IgD-negative memory B cell (primary cell): ENCODE results near the gene PEX3. TPM values are rescaled to one million over a fixed set of nuclear protein-coding genes. Genes with fewer than 3 reads are reported as not detected.

Experiments used
- H3K27ac Mint-ChIP-seq, 3 donors: one replicate each; pipeline ENCODE4 v1.8.0; 2020 to 2022; ENCODE audit warnings: mild to moderate bottlenecking in 3 of 3, mixed read lengths in 3 of 3, moderate library complexity in 1 of 3
- H3K27me3 Mint-ChIP-seq: one replicate; pipeline ENCODE4 v1.8.0; 2021; ENCODE audit warnings: mixed read lengths
- H3K36me3 Mint-ChIP-seq: one replicate; pipeline ENCODE4 v1.8.0; 2020; ENCODE audit warnings: mild to moderate bottlenecking, mixed read lengths
- H3K4me1 Mint-ChIP-seq, 3 donors: one replicate each; pipeline ENCODE4 v1.8.0; 2020 to 2022; ENCODE audit warnings: mixed read lengths in 3 of 3, mild to moderate bottlenecking in 1 of 3
- H3K4me3 Mint-ChIP-seq, 4 donors: one replicate each; pipeline ENCODE4 v1.8.0; 2020 to 2022; ENCODE audit warnings: mild to moderate bottlenecking in 4 of 4, mixed read lengths in 4 of 4, moderate library complexity in 3 of 4
- H3K9me3 Mint-ChIP-seq, 3 donors: one replicate each; pipeline ENCODE4 v1.8.0; 2020 to 2021; ENCODE audit warnings: mixed read lengths in 3 of 3, mild to moderate bottlenecking in 1 of 3
- polyA plus RNA-seq: library from polyadenylated mRNA; unstranded; fragments of 300-500 nt; fragmentation: Illumina TruSeq; gene quantifications from one replicate; pipeline ENCODE4 v1.2.3, GENCODE V29; 2021

The PEX3 gene, protein sequence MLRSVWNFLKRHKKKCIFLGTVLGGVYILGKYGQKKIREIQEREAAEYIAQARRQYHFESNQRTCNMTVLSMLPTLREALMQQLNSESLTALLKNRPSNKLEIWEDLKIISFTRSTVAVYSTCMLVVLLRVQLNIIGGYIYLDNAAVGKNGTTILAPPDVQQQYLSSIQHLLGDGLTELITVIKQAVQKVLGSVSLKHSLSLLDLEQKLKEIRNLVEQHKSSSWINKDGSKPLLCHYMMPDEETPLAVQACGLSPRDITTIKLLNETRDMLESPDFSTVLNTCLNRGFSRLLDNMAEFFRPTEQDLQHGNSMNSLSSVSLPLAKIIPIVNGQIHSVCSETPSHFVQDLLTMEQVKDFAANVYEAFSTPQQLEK
- 17.9 TPM for polyA plus RNA-seq

DNA sequence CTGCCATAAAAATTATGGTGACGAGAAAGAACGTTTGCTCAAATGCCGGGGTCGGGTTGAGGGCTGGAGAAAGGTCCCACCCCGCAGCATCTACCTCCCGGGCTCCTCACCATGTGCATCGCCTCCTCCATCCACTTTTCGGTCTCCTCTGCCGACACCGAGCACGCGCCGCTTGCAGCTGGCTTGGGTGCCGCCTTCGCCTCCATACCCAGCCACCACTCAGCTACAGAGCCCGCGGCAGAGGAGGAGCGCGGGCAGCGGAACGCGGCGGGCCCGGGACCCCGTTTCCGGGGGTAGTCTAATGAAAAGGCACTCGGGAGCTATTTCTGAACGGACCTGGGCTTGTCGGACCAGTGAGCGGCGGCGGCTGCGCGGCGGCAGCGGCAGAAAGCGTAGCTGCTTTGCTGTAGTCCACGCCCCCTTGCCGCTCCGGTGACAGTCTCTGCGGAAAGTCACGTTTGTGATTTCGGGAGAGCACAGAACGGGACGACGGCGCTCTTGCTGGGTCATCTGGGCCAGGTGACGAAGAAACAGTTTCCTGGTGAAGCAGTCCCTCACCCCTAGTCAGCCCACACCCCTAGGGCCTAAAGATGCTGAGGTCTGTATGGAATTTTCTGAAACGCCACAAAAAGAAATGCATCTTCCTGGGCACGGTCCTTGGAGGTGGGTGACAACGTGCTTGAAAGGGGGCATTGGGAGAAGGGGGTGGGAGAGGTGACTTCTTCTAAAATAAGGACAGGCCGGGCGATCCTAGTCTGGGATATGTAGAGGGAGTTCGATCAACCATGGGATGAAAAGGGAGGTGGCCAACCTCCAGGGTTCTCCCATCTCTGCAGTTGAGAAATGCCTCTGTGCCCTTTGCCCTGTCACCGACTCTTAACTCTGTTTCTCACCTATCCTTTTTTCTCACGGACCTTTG is at the start of gene PEX3, which contains the start of gene ADAT2:
TSS of gene PEX3 (plus strand) at position 353 of the 919 bp plus-strand sequence. CDS start at position 591, 238 bp downstream.
TSS of gene ADAT2 (minus strand) at position 243 of the 919 bp plus-strand sequence. CDS start at position 206, 37 bp downstream.
- peak within 1 kb of the TSS; percentile 78 to 98 (median 96) for H3K27ac Mint-ChIP-seq
- no peaks in the 10 kb centered on the region for H3K27me3 Mint-ChIP-seq
- peak within 1 kb of the TSS; percentile 93 to 99 (median 98) for H3K4me3 Mint-ChIP-seq
- peaks cover 3% of the 10 kb centered on the region for H3K36me3 Mint-ChIP-seq
- H3K9me3 Mint-ChIP-seq = no peaks in the 10 kb centered on the region
- H3K4me1 Mint-ChIP-seq = peaks cover 24 to 29% (median 28%) of the 10 kb centered on the region in 3 donors

DNA sequence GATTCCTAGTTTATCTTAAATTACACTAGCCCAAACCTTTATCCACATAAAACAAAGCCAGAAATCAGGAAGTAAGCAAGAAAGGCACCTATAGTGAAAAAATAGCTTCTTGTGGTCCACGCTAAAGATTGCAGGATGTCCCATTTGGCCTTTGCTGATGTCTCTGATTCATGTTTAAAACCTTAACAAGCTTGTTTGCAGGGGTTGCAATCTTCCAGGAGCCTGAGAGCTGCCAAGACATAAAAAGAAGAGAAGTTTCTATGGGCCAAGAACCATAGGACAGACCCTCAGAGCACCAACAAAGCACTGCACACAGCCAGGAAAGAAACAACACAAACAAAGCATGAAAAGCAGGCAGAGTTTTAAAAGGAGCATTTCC is 49.5 kb upstream of the PEX3 start:
- H3K27ac Mint-ChIP-seq = no peak overlapping the region
- peaks cover 7 to 13% (median 9%) of the 10 kb centered on the region in 3 donors for H3K4me1 Mint-ChIP-seq
- peaks cover 2% of the 10 kb centered on the region for H3K27me3 Mint-ChIP-seq
- H3K9me3 Mint-ChIP-seq = no peaks in the 10 kb centered on the region
- H3K36me3 Mint-ChIP-seq = no peaks in the 10 kb centered on the region
- H3K4me3 Mint-ChIP-seq = no peak overlapping the region

DNA sequence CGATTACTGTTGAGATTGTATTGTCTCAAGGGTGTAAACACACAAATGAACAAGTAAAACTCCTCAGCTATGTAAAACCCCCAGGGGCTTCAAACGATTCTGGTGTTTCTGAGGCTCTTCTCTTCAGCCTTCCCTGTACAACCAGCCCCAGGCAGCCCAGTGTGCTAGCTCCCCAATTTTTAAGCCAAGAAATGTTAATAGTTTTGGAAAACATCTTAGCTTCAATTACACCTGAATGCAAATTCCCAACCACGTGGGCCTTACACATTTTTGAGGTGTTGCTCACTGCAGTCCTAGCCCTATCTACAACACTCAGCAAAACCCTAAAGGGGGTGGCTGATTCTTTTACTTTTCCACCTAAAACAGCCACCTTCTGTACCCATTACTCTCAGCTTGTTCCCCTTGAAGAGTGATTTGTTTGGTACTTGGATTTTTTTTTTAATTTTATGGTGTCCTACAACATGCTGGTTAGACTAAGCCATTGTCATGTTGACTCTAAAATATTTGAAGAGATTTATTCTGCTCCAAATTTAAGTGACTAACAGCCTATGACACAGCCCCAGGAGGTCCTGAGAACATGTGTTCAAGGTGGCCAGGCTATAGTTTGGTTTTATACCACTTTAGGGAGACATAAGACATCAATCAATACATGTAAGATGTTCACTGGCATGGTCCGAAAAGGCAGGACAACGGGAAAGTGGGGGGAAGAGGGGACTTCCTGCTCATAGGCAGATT is 48.8 kb upstream of the PEX3 start:
- no peak overlapping the region for H3K4me3 Mint-ChIP-seq
- no peaks in the 10 kb centered on the region for H3K36me3 Mint-ChIP-seq
- peaks cover 7 to 17% (median 15%) of the 10 kb centered on the region in 3 donors for H3K4me1 Mint-ChIP-seq
- H3K9me3 Mint-ChIP-seq = no peaks in the 10 kb centered on the region
- H3K27ac Mint-ChIP-seq = no peak overlapping the region
- peaks cover 2% of the 10 kb centered on the region for H3K27me3 Mint-ChIP-seq

DNA sequence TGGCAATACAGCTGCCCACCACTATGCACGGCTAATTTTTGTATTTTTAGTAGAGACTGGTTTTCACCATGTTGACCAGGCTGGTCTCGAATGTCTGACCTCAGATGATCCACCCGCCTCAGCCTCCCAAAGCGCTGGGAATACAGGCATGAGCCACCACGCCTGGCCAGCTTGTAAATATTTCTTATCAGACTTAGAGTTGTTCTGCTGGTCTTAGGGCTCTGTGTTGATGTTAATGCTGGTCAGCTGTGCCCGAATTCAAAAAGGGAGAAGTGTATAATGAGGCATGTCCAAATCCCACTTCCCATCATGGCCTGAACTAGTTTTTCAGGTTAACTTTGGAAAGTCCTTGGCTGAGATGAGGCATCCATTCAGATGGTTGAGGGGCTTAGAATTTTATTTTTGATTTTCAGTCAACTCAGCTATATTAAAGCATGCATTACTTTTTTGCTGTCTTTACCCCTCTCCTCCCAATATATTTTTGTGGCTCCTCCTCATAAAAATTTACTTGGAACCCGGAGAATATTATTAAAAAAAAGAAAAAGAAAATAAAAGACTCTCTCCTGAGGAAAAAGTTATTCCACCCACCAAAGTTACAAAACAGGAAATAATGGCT is 47.8 kb upstream of the PEX3 start:
- H3K4me3 Mint-ChIP-seq = no peak overlapping the region
- H3K27ac Mint-ChIP-seq = no peak overlapping the region
- peaks cover 2% of the 10 kb centered on the region for H3K27me3 Mint-ChIP-seq

DNA sequence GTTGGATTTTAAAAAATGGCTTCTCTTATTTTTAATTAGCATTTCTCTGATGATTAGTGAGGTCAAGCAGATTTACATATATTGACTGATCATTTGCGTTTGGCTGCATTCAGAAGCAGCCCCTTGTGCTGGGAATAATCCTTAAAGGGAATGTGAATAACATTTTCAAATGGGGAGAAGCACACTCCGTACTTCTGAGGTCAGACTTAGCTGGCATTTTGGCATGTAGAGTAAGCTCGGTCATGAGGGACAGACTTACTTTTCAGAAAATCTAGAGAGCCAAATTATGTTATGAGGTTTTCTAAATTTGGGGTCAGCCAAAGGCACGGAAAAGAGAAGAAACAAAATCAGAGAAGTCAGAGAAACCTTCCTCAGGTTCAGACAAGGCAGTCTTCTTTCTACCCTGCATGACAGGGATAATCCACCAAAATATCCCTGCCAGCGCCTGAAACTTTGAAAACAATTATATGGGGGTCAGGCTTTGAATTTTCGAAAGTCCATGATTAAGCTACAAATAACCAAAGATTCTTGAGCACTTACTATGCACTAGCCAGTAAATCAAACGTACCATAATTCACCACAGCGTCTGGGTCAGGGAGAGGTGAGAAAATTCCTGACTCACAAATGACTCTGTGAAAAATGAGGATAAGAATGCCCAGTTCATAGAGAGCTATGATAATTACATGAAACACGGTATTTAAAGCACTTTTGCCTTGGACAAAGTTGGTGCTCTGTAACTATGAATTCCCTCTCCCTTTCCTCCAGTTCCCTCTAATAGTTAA is 45.0 kb upstream of the PEX3 start:
- H3K9me3 Mint-ChIP-seq = peaks cover 0 to 3% (median 0%) of the 10 kb centered on the region in 3 donors
- peaks cover 10 to 14% (median 13%) of the 10 kb centered on the region in 3 donors for H3K4me1 Mint-ChIP-seq
- H3K27ac Mint-ChIP-seq = no peak overlapping the region
- peak overlapping the region in 1 of 4 donors; percentile 83 for H3K4me3 Mint-ChIP-seq
- H3K27me3 Mint-ChIP-seq = peaks cover 2% of the 10 kb centered on the region
- peaks cover 3% of the 10 kb centered on the region for H3K36me3 Mint-ChIP-seq

More for the DNA sequence above, 47.8 kb upstream of the PEX3 start:
- no peaks in the 10 kb centered on the region for H3K9me3 Mint-ChIP-seq
- H3K4me1 Mint-ChIP-seq = peaks cover 10 to 22% (median 15%) of the 10 kb centered on the region in 3 donors
- no peaks in the 10 kb centered on the region for H3K36me3 Mint-ChIP-seq

DNA sequence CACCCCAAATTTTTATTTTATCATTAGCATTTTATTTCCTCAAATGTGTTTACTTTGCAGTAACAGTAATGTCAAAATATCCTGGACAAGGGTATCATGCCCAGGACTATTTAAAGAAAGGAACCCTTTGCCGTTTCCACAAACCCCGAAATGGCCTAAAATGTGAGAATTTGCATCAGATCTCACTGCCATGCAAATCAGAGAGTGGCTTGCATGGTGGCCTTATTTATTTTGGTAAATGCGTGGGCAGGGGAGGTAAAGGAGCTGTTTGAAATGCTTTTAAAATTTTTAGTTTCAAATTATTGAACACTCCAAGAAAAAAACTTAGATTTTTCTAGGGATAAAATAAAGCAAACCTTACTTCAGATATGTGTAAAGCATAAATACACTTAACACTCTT is 43.9 kb upstream of the PEX3 start:
- Mint-ChIP-seq H3K27ac (no peak overlapping the region), H3K4me3 (no peak overlapping the region), H3K36me3 (peaks cover 3% of the 10 kb centered on the region), H3K4me1 (peaks cover 4 to 10% (median 9%) of the 10 kb centered on the region in 3 donors), H3K27me3 (no peaks in the 10 kb centered on the region), H3K9me3 (peaks cover 0 to 3% (median 0%) of the 10 kb centered on the region in 3 donors)

DNA sequence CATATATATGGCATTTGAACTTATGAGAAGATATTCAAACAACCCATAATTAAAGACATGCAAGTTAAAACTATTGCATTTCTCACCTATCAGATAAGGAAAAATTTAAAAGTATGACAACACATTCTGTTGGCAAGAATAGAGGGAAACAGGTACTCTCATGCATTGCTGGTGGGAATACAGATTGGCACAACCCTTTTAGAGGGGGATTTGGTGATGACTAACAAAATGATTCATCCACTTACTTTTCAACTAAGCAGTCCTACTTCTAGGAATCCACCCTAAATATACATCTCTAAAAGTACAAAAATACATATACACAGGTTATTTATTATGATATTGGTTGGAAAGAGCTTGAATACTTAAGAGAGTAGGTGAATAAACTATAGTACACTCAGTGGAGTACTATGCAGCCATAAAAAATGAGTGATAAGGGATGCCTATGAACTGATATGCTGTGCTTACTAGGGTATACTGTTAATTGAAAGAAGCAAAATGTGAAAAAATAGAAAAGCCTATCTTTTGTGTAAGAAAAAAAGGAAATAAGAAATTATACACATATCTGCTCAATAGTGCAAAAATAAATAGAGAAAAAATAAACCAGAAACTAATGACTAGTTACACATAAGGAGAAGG is 42.3 kb upstream of the PEX3 start:
- Mint-ChIP-seq H3K27ac (no peak overlapping the region), H3K9me3 (peaks cover 0 to 3% (median 0%) of the 10 kb centered on the region in 3 donors), H3K27me3 (no peaks in the 10 kb centered on the region), H3K36me3 (peaks cover 3% of the 10 kb centered on the region), H3K4me1 (peaks cover 4 to 10% (median 9%) of the 10 kb centered on the region in 3 donors), H3K4me3 (no peak overlapping the region)

DNA sequence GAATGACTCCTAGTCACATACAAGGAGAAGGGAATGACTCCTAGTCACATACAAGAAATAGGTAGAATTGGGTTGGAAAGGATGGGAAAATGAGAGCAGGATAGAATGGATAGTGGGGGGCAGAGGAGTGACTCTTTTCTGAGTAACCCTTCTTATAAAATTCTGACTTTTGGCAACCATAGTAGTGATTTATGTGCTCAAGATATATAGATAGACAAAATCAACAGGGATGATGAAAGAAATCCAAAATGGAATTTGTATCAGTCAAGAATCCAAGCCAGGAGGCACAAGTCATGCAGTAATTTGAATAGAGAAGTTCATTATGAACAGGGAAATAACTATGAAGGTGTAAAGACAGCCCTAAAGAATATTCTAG is 41.8 kb upstream of the PEX3 start:
- no peak overlapping the region for H3K4me3 Mint-ChIP-seq
- peaks cover 0 to 3% (median 0%) of the 10 kb centered on the region in 3 donors for H3K9me3 Mint-ChIP-seq
- peaks cover 4 to 10% (median 9%) of the 10 kb centered on the region in 3 donors for H3K4me1 Mint-ChIP-seq
- H3K27ac Mint-ChIP-seq = no peak overlapping the region
- no peaks in the 10 kb centered on the region for H3K27me3 Mint-ChIP-seq
- peaks cover 3% of the 10 kb centered on the region for H3K36me3 Mint-ChIP-seq

DNA sequence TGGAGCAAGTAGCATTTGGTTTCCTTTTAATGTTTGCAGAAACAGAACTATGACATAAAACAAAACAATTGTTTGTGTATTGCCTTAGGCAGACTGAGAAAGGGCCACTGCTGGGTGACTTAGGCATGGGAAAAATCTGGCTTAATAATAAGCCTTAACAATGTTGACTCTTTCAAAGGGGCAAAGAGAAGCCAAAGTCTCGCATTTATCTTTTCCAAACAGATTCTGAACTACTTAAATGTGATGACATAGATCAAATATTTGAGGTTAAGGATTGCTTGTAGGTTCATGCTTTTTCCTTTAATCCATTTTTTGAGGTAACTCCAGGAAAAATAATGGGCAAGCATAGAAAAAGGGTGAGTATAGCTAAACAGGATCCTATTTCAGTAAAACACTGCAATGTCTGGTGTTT is 39.7 kb upstream of the PEX3 start:
- no peak overlapping the region for H3K4me3 Mint-ChIP-seq
- peaks cover 4% of the 10 kb centered on the region for H3K36me3 Mint-ChIP-seq
- H3K27me3 Mint-ChIP-seq = no peaks in the 10 kb centered on the region
- peaks cover 4 to 10% (median 7%) of the 10 kb centered on the region in 3 donors for H3K4me1 Mint-ChIP-seq
- H3K9me3 Mint-ChIP-seq = peaks cover 0 to 3% (median 0%) of the 10 kb centered on the region in 3 donors
- H3K27ac Mint-ChIP-seq = no peak overlapping the region

DNA sequence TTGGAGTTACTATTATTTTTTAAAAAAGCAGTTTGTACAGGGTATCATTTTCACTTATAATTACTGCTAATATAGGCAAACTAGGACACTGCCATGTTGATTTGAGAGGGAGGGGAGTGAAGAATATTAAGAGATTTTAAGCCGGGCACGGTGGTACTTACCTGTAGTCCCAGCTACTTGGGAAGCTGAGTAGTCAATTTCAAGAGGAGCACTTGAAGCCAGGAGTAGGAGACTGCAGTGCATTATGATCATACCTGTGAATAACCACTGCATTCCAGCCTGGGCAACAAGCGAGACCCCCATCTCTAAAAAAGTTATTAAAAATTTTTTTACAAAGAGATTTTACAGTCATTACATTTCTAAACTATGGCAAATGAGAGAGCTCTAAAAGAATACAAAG is 35.8 kb upstream of the PEX3 start:
- peaks cover 4% of the 10 kb centered on the region for H3K36me3 Mint-ChIP-seq
- no peak overlapping the region for H3K4me3 Mint-ChIP-seq
- peaks cover 0 to 3% (median 0%) of the 10 kb centered on the region in 3 donors for H3K9me3 Mint-ChIP-seq
- H3K4me1 Mint-ChIP-seq = peaks cover 0 to 1% (median 0%) of the 10 kb centered on the region in 3 donors
- no peaks in the 10 kb centered on the region for H3K27me3 Mint-ChIP-seq
- H3K27ac Mint-ChIP-seq = no peak overlapping the region

DNA sequence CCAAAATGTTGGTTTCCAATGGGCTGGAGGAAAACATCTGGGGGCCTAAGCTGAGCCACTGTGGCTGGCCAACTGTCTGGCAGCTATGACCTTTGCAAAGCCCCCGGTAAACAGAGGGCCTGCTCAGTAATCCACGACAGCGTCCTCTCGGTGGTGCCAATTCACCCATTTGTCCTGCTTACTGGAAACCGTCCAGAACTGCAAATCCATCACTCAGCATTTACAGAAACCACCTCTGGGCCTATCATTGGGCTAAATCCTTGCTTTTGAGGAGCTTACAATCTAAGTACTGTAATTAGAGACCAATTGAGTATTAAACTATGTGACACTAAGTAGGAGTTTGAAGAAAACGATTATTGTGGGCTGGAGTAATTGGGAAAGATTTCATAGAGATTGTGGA is 31.1 kb upstream of the PEX3 start:
- Mint-ChIP-seq H3K9me3 (no peaks in the 10 kb centered on the region), H3K4me1 (peaks cover 0 to 1% (median 0%) of the 10 kb centered on the region in 3 donors), H3K4me3 (no peak overlapping the region), H3K36me3 (peaks cover 2% of the 10 kb centered on the region), H3K27me3 (no peaks in the 10 kb centered on the region), H3K27ac (no peak overlapping the region)

DNA sequence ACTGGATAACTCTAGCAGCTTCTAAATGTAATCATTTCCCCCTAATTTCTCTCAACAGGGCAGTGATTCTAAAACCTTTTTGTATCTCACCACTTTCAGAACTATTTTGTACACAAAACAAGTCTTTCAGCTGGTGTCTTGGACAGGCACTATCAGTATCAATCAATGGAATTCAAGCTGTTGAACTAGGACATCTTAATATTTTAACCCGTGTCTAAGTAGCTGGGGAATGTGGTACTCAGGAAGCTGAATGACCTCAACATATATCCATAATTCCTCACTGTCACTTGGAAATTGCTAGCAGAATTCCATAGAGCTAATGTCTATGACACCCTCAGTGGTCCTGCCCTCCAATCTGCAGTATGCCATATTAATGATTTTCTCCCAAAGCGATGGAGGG is 24.6 kb upstream of the PEX3 start:
- Mint-ChIP-seq H3K4me1 (no peaks in the 10 kb centered on the region), H3K4me3 (no peak overlapping the region), H3K9me3 (no peaks in the 10 kb centered on the region), H3K27me3 (no peaks in the 10 kb centered on the region), H3K27ac (no peak overlapping the region), H3K36me3 (no peaks in the 10 kb centered on the region)

DNA sequence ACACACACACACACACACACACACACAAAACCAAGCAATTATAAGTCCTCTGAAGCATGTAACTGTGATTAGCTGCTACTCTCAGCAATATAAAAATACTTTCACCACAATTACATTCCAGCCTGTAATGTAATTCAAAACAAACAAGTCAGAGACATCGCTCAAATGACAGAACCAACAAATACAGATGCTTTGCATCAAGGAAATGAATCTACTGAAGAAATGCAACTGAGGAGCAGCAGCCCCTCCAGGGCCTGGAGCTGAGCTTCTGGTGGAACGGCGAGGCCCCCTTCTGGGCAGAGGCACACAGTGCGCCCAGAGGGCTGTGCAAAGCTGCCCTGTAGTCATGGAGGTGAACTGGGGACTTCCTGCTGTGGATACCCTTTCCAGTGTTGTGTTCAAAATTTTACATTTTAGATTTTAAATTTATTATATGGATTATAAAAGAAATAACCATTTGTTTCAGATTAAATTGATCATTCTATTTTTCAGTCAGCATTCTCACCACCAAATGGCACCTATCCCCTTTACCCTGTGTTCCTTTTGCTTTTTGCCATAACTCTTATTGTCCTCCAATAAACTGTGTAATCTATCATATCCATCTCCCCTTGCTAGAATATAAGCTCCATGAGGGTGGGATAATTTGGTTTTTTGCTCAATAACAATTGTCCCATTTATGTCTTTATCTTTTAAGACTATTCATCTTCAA is 23.3 kb upstream of the PEX3 start:
- no peaks in the 10 kb centered on the region for H3K27me3 Mint-ChIP-seq
- no peak overlapping the region for H3K4me3 Mint-ChIP-seq
- H3K9me3 Mint-ChIP-seq = no peaks in the 10 kb centered on the region
- H3K27ac Mint-ChIP-seq = peak overlapping the region in 1 of 3 donors; percentile 31
- H3K36me3 Mint-ChIP-seq = no peaks in the 10 kb centered on the region
- no peaks in the 10 kb centered on the region for H3K4me1 Mint-ChIP-seq
